ENCODE data around the gene GTF3C4.

The GTF3C4 gene

DNA sequence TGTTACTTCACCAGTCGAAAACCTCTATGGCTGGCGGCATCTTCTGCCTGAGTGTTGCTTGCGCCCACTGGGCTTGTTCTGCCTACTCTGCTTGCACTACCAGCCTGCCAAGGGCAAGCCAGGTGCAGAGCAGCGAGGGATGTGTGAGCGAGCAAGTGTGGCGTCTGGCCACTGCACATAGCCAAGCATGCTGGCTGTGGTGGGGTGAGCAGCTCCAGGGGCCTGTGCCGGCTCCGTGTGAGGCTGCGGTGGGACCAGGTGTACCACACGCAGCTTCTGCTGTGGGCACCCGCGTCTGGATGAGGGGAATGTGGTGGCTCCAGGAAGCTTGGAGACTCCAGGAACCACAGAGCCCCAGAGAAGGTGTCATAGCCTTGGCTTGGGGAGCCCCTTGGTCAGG is 51.4 kb downstream of the GTF3C4 start:
- H3K9me3 ChIP-seq (ENCODE audit: control insufficient read depth, low read length), result no peaks in the 10 kb centered on the region
- H3K36me3 ChIP-seq (ENCODE audit: control insufficient read depth, insufficient read depth, low read length, severe bottlenecking), result no peaks in the 10 kb centered on the region
- peaks cover 56% of the 10 kb centered on the region for H3K27me3 ChIP-seq (replicated peaks; ENCODE audit: control insufficient read depth, insufficient read depth, low read length)
- H3K4me1 ChIP-seq (ENCODE audit: control insufficient read depth, insufficient read depth, low read length), result no peaks in the 10 kb centered on the region
- no peak overlapping the region for H3K4me3 ChIP-seq (ENCODE audit: low read length)
- DNase-seq (ENCODE audit: low read depth), result no peak
- no peak overlapping the region for H3K9ac ChIP-seq (ENCODE audit: low read length)

- Histone ChIP-seq H3K9me3 (ENCODE audit: control insufficient read depth, low read length) (no peaks in the 10 kb centered on the region), H3K4me1 (ENCODE audit: control insufficient read depth, insufficient read depth, low read length) (no peaks in the 10 kb centered on the region), H3K36me3 (ENCODE audit: control insufficient read depth, insufficient read depth, low read length, severe bottlenecking) (no peaks in the 10 kb centered on the region), H3K9ac (ENCODE audit: low read length) (no peak overlapping the region), H3K4me3 (ENCODE audit: low read length) (no peak overlapping the region), H3K27me3 (replicated peaks; ENCODE audit: control insufficient read depth, insufficient read depth, low read length) (peaks cover 53% of the 10 kb centered on the region)
- no peak for DNase-seq (ENCODE audit: low read depth)
Observed at GRCh38 chr9:132722564-132723065, 52.4 kb downstream of the GTF3C4 start.

GRCh38 chr9:132723809-132724208 is 53.5 kb downstream of the GTF3C4 start:
- peaks cover 56% of the 10 kb centered on the region for H3K27me3 ChIP-seq (replicated peaks; ENCODE audit: control insufficient read depth, insufficient read depth, low read length)
- H3K4me3 ChIP-seq (ENCODE audit: low read length), result no peak overlapping the region
- H3K36me3 ChIP-seq (ENCODE audit: control insufficient read depth, insufficient read depth, low read length, severe bottlenecking), result no peaks in the 10 kb centered on the region
- no peaks in the 10 kb centered on the region for H3K4me1 ChIP-seq (ENCODE audit: control insufficient read depth, insufficient read depth, low read length)
- H3K9ac ChIP-seq (ENCODE audit: low read length), result no peak overlapping the region
- no peak for DNase-seq (ENCODE audit: low read depth)
- H3K9me3 ChIP-seq (ENCODE audit: control insufficient read depth, low read length), result no peaks in the 10 kb centered on the region

GRCh38 chr9:132725306-132725705 is 55.0 kb downstream of the GTF3C4 start:
- H3K9ac ChIP-seq (ENCODE audit: low read length), result no peak overlapping the region
- peaks cover 50% of the 10 kb centered on the region for H3K27me3 ChIP-seq (replicated peaks; ENCODE audit: control insufficient read depth, insufficient read depth, low read length)
- no peaks in the 10 kb centered on the region for H3K9me3 ChIP-seq (ENCODE audit: control insufficient read depth, low read length)
- no peak overlapping the region for H3K4me3 ChIP-seq (ENCODE audit: low read length)
- DNase-seq (ENCODE audit: low read depth), result no peak
- no peaks in the 10 kb centered on the region for H3K4me1 ChIP-seq (ENCODE audit: control insufficient read depth, insufficient read depth, low read length)
- no peaks in the 10 kb centered on the region for H3K36me3 ChIP-seq (ENCODE audit: control insufficient read depth, insufficient read depth, low read length, severe bottlenecking)

DNA sequence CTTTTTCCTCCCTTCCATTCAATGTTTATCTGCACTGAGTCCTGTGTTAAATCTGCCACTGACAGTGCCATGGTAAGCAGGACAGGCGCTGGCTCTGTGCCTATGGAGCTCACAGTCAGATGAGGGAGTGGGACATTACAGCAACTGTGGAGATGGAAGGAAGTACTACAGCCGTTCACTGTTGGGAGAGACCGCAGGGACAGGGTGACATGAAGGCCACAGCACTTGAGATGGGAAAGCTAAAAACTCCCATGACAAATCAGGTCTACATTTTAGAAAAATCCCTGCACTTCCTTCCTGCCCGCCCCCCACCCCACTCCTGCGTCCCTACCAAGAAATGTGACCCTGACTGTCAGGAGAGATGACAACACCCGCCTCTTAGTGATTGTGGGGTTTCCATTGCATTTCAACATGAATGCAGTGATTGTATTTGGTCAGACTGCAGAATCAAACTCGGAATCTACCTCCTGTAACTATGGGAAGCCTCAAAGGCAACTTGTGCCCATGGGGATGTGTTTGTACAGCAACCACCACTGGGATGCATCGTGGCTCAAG is 56.4 kb downstream of the GTF3C4 start:
- Histone ChIP-seq H3K27me3 (replicated peaks; ENCODE audit: control insufficient read depth, insufficient read depth, low read length) (peaks cover 45% of the 10 kb centered on the region), H3K4me3 (ENCODE audit: low read length) (no peak overlapping the region), H3K36me3 (ENCODE audit: control insufficient read depth, insufficient read depth, low read length, severe bottlenecking) (no peaks in the 10 kb centered on the region), H3K9me3 (ENCODE audit: control insufficient read depth, low read length) (no peaks in the 10 kb centered on the region), H3K9ac (ENCODE audit: low read length) (no peak overlapping the region), H3K4me1 (ENCODE audit: control insufficient read depth, insufficient read depth, low read length) (no peaks in the 10 kb centered on the region)
- no peak for DNase-seq (ENCODE audit: low read depth)

DNA sequence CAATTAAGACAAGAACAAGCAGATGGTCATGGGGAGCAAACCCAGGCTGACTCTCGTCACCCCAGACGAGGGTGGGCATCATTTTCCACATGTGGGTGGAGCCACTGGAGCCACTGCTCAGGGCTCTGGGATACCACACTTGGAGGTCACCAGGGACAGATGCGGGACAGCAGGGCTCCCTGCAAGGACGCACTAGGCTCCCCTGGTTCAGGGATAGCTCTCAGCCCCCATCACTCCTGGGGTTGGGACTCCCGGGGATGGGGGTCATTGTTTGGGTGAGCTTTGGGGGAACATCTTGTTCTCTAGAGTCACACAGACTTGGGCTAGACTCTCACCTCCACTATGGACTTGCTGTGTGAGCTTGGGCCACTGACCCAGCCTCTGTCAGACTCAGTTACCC is 57.8 kb downstream of the GTF3C4 start:
- Histone ChIP-seq H3K9me3 (ENCODE audit: control insufficient read depth, low read length) (no peaks in the 10 kb centered on the region), H3K9ac (ENCODE audit: low read length) (no peak overlapping the region), H3K36me3 (ENCODE audit: control insufficient read depth, insufficient read depth, low read length, severe bottlenecking) (no peaks in the 10 kb centered on the region), H3K4me1 (ENCODE audit: control insufficient read depth, insufficient read depth, low read length) (no peaks in the 10 kb centered on the region), H3K4me3 (ENCODE audit: low read length) (no peak overlapping the region), H3K27me3 (replicated peaks; ENCODE audit: control insufficient read depth, insufficient read depth, low read length) (peaks cover 43% of the 10 kb centered on the region)
- DNase-seq (ENCODE audit: low read depth), result no peak

- peaks cover 43% of the 10 kb centered on the region for H3K27me3 ChIP-seq (replicated peaks; ENCODE audit: control insufficient read depth, insufficient read depth, low read length)
- no peaks in the 10 kb centered on the region for H3K4me1 ChIP-seq (ENCODE audit: control insufficient read depth, insufficient read depth, low read length)
- no peak overlapping the region for H3K4me3 ChIP-seq (ENCODE audit: low read length)
- no peaks in the 10 kb centered on the region for H3K36me3 ChIP-seq (ENCODE audit: control insufficient read depth, insufficient read depth, low read length, severe bottlenecking)
- H3K9me3 ChIP-seq (ENCODE audit: control insufficient read depth, low read length), result no peaks in the 10 kb centered on the region
- no peak for DNase-seq (ENCODE audit: low read depth)
- no peak overlapping the region for H3K9ac ChIP-seq (ENCODE audit: low read length)
Observed at GRCh38 chr9:132728497-132728896, 58.2 kb downstream of the GTF3C4 start.

DNA sequence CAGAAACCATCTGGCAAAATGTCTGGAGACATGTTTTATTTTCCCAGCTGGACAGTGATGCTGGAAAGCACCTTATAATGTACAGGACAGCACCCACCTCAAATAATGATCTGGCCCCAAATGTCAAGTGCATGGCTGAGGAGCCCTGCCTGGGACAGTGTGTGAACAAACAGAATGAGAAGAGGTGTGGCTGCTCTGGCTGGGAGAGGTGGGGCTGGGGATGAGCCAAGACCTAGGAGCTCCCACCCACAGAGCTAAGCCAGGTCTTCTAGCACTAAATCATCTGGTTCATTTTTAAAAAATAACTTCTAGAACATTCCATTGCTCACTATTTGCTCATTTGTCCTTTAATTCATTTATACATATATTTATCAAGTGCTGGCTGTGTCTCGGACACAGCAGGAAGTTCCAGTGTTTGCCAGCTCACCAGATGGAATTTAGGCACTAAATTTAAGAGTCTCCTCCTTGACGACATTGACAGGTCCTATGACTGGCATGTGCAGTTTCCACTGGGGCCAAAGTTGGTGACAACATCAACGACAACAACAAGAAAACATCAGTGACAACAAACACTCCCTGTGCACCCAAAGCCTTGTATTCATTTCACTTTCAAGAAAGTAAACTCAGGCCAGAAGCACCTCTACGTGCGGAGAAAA is 59.1 kb downstream of the GTF3C4 start:
- no peak for DNase-seq (ENCODE audit: low read depth)
- Histone ChIP-seq H3K27me3 (replicated peaks; ENCODE audit: control insufficient read depth, insufficient read depth, low read length) (peaks cover 46% of the 10 kb centered on the region), H3K4me1 (ENCODE audit: control insufficient read depth, insufficient read depth, low read length) (no peaks in the 10 kb centered on the region), H3K9ac (ENCODE audit: low read length) (no peak overlapping the region), H3K36me3 (ENCODE audit: control insufficient read depth, insufficient read depth, low read length, severe bottlenecking) (no peaks in the 10 kb centered on the region), H3K9me3 (ENCODE audit: control insufficient read depth, low read length) (no peaks in the 10 kb centered on the region), H3K4me3 (ENCODE audit: low read length) (no peak overlapping the region)

GRCh38 chr9:132730054-132731033 is 60.1 kb downstream of the GTF3C4 start:
- Histone ChIP-seq H3K36me3 (ENCODE audit: control insufficient read depth, insufficient read depth, low read length, severe bottlenecking) (no peaks in the 10 kb centered on the region), H3K9ac (ENCODE audit: low read length) (no peak overlapping the region), H3K9me3 (ENCODE audit: control insufficient read depth, low read length) (no peaks in the 10 kb centered on the region)

GRCh38 chr9:132731230-132731629 is 61.0 kb downstream of the GTF3C4 start:
- H3K4me3 ChIP-seq (ENCODE audit: low read length), result no peak overlapping the region
- no peaks in the 10 kb centered on the region for H3K4me1 ChIP-seq (ENCODE audit: control insufficient read depth, insufficient read depth, low read length)
- no peak for DNase-seq (ENCODE audit: low read depth)
- H3K9me3 ChIP-seq (ENCODE audit: control insufficient read depth, low read length), result no peaks in the 10 kb centered on the region
- H3K9ac ChIP-seq (ENCODE audit: low read length), result no peak overlapping the region
- peaks cover 42% of the 10 kb centered on the region for H3K27me3 ChIP-seq (replicated peaks; ENCODE audit: control insufficient read depth, insufficient read depth, low read length)
- H3K36me3 ChIP-seq (ENCODE audit: control insufficient read depth, insufficient read depth, low read length, severe bottlenecking), result no peaks in the 10 kb centered on the region

More at GRCh38 chr9:132730054-132731033, 60.1 kb downstream of the GTF3C4 start:
- Histone ChIP-seq H3K27me3 (replicated peaks; ENCODE audit: control insufficient read depth, insufficient read depth, low read length) (peaks cover 45% of the 10 kb centered on the region), H3K4me1 (ENCODE audit: control insufficient read depth, insufficient read depth, low read length) (no peaks in the 10 kb centered on the region), H3K4me3 (ENCODE audit: low read length) (no peak overlapping the region)
- DNase-seq (ENCODE audit: low read depth), result no peak

Measured in adipocyte (in vitro differentiated cells).